Parathyroid adenoma (tissue), 2 donors: ENCODE data around the gene TSHZ2.

Experiments
- H2AFZ ChIP-seq: fragments of 300-600 bp; sonication (generic); one replicate; pipeline ENCODE4 v1.7.0; 2017; ENCODE audit warnings: antibody characterized with exemption, mild to moderate bottlenecking
- H3K27ac ChIP-seq: fragments of 300-600 bp; sonication (generic); one replicate; pipeline ENCODE4 v1.7.0; 2017
- H3K27me3 ChIP-seq: fragments of 300-600 bp; sonication (generic); one replicate; pipeline ENCODE4 v1.7.0; 2017; ENCODE audit warnings: low read length; ENCODE audit not compliant: control insufficient read depth, insufficient read depth
- H3K36me3 ChIP-seq: fragments of 300-600 bp; sonication (generic); one replicate; pipeline ENCODE4 v1.7.0; 2017; ENCODE audit warnings: low read length; ENCODE audit not compliant: control insufficient read depth, insufficient read depth
- H3K4me1 ChIP-seq: fragments of 300-600 bp; sonication (generic); one replicate; pipeline ENCODE4 v1.7.0; 2017; ENCODE audit warnings: control low read depth
- H3K4me2 ChIP-seq: fragments of 300-600 bp; sonication (generic); one replicate; pipeline ENCODE4 v1.7.0; 2017; ENCODE audit warnings: low read length
- H3K4me3 ChIP-seq: fragments of 300-600 bp; sonication (generic); one replicate; pipeline ENCODE4 v1.7.0; 2017; ENCODE audit warnings: low read depth, low read length
- H3K79me2 ChIP-seq: fragments of 300-600 bp; sonication (generic); one replicate; pipeline ENCODE4 v1.7.0; 2017; ENCODE audit warnings: control low read depth
- H3K9ac ChIP-seq: fragments of 300-600 bp; sonication (generic); one replicate; pipeline ENCODE4 v1.7.0; 2017; ENCODE audit warnings: mild to moderate bottlenecking
- H3K9me3 ChIP-seq: fragments of 300-600 bp; sonication (generic); one replicate; pipeline ENCODE4 v1.7.0; 2017; ENCODE audit warnings: low read length; ENCODE audit not compliant: control insufficient read depth
- TF ChIP-seq, protein P1 (sequence below): fragments of 300-600 bp; sonication (generic); IDR thresholded peaks from one replicate; pipeline ENCODE4 v1.7.0; 2017; ENCODE audit warnings: antibody characterized with exemption, mild to moderate bottlenecking
- donor health status: primary hyperparathyroidism.

Gene TSHZ2

GRCh38 chr20:53421343-53421742 lies 449.2 kb downstream of the TSHZ2 start:
- no peak overlapping the region for H3K9ac ChIP-seq
- no peak overlapping the region for H2AFZ ChIP-seq
- no peaks in the 10 kb centered on the region for H3K79me2 ChIP-seq
- TF ChIP-seq, protein P1, sequence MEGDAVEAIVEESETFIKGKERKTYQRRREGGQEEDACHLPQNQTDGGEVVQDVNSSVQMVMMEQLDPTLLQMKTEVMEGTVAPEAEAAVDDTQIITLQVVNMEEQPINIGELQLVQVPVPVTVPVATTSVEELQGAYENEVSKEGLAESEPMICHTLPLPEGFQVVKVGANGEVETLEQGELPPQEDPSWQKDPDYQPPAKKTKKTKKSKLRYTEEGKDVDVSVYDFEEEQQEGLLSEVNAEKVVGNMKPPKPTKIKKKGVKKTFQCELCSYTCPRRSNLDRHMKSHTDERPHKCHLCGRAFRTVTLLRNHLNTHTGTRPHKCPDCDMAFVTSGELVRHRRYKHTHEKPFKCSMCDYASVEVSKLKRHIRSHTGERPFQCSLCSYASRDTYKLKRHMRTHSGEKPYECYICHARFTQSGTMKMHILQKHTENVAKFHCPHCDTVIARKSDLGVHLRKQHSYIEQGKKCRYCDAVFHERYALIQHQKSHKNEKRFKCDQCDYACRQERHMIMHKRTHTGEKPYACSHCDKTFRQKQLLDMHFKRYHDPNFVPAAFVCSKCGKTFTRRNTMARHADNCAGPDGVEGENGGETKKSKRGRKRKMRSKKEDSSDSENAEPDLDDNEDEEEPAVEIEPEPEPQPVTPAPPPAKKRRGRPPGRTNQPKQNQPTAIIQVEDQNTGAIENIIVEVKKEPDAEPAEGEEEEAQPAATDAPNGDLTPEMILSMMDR: no peak
- H3K36me3 ChIP-seq: no peaks in the 10 kb centered on the region
- no peak overlapping the region for H3K4me2 ChIP-seq
- H3K27me3 ChIP-seq: no peaks in the 10 kb centered on the region
- no peak overlapping the region for H3K27ac ChIP-seq
- H3K4me1 ChIP-seq: no peaks in the 10 kb centered on the region
- H3K4me3 ChIP-seq: no peak overlapping the region
- no peaks in the 10 kb centered on the region for H3K9me3 ChIP-seq

- H3K4me2 ChIP-seq: no peak overlapping the region
- no peak overlapping the region for H3K27ac ChIP-seq
- TF ChIP-seq, protein P1: no peak
- no peaks in the 10 kb centered on the region for H3K36me3 ChIP-seq
- H3K4me1 ChIP-seq: no peaks in the 10 kb centered on the region
- no peak overlapping the region for H3K4me3 ChIP-seq
- H3K9ac ChIP-seq: no peak overlapping the region
- H2AFZ ChIP-seq: no peak overlapping the region
- H3K27me3 ChIP-seq: no peaks in the 10 kb centered on the region
- H3K9me3 ChIP-seq: no peaks in the 10 kb centered on the region
- H3K79me2 ChIP-seq: no peaks in the 10 kb centered on the region
These were observed 449.9 kb downstream of the TSHZ2 start for GRCh38 chr20:53422039-53422438.

DNA sequence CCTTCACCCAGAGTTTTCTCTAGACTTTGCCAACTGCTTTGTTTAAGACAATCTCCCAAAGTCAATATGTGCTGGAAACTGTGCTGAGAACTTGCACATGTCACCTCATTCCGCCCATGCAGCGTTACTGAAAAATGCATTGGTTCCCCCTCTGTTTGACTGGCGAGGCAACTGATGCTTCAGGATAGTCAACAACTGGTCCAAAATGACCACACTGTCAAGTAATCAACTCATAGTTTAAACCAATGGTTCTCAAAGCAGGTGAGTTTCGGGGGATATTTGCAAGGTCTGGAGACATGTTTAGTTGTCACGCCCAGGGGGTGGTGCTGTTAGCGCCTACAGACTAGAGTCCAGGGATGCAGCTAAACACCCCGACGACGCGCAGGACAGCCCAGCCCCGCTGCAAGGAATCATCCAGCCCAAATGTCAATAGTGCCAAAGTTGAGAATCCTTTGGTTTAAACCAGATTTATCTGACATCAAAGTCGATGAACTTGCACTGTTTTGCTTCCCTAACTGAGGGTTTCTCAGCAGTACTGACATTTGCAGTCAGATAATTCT lies 451.5 kb downstream of the TSHZ2 start:
- TF ChIP-seq, protein P1: no peak
- no peak overlapping the region for H2AFZ ChIP-seq
- no peaks in the 10 kb centered on the region for H3K4me1 ChIP-seq

DNA sequence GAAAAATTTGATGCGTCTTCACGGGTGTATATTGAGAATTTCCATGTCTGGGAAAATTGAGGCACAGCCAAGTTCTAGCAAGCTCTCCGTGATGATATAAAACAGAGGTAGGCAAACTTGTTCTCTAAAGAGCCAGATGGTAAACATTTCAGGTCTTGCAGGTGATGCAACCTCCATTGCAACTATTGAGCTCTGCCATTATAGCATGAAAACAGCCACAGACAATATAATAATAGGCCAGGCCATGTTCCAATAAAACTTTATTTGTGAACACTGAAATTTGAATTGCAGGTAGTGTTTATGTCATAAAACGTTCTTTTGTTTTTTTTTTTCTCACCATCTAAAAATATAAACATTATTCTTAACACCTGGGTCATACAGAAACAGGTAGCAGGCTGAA lies 453.3 kb downstream of the TSHZ2 start:
- TF ChIP-seq, protein P1: no peak
- Histone ChIP-seq H3K79me2 (no peaks in the 10 kb centered on the region), H3K4me2 (no peak overlapping the region), H3K36me3 (no peaks in the 10 kb centered on the region), H3K27ac (no peak overlapping the region), H2AFZ (no peak overlapping the region), H3K4me1 (no peaks in the 10 kb centered on the region), H3K9me3 (no peaks in the 10 kb centered on the region), H3K9ac (no peak overlapping the region), H3K4me3 (no peak overlapping the region), H3K27me3 (no peaks in the 10 kb centered on the region)

More for the DNA sequence above, 451.5 kb downstream of the TSHZ2 start:
- H3K4me2 ChIP-seq: no peak overlapping the region
- H3K9me3 ChIP-seq: no peaks in the 10 kb centered on the region
- no peaks in the 10 kb centered on the region for H3K27me3 ChIP-seq
- no peak overlapping the region for H3K27ac ChIP-seq
- no peaks in the 10 kb centered on the region for H3K36me3 ChIP-seq
- no peaks in the 10 kb centered on the region for H3K79me2 ChIP-seq
- no peak overlapping the region for H3K9ac ChIP-seq
- no peak overlapping the region for H3K4me3 ChIP-seq

DNA sequence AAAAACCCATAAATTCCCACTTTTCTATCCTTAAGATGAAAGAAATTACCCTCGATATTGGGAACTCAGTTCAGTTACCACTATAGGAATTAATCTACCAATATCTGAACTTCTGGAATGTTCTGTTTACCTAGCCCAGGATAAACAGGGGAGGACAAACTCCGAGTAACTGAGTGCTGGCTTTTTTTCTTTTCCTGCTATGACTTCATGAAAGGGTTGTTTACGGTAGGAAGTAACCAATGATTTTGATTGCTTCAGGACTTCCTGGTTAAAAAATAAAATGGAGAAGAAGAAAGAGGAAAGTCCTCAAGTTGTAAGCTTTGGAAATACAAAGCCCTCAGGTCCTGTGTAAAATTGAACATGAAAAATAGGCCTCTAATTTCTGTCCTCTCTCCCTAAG lies 453.8 kb downstream of the TSHZ2 start:
- Histone ChIP-seq H3K9me3 (no peaks in the 10 kb centered on the region), H3K4me3 (no peak overlapping the region), H2AFZ (no peak overlapping the region), H3K27me3 (no peaks in the 10 kb centered on the region), H3K4me1 (no peaks in the 10 kb centered on the region), H3K27ac (no peak overlapping the region), H3K36me3 (no peaks in the 10 kb centered on the region), H3K79me2 (no peaks in the 10 kb centered on the region), H3K9ac (no peak overlapping the region), H3K4me2 (no peak overlapping the region)
- TF ChIP-seq, protein P1: no peak
